Fibroblast of lung (primary cell): ENCODE data around the gene ACVR2B. TPM values are rescaled to one million over a fixed set of nuclear protein-coding genes. Genes with fewer than 3 reads are reported as not detected.

ENCODE experiments used
- DNase-seq, 2 donors: peaks; one replicate each; pipeline versions ENCODE4 v3.0.0 to v3.0.0-alpha.2; 2010; ENCODE audit warnings: low read depth in 2 of 2
- H2AFZ ChIP-seq: 2 replicates; pipeline ENCODE4 v1.5.1; 2012; ENCODE audit warnings: low read length, control low read depth, inconsistent platforms
- H3K27ac ChIP-seq: 2 replicates; pipeline ENCODE4 v1.5.1; 2011; ENCODE audit warnings: low read length, control low read depth; ENCODE audit not compliant: insufficient read depth
- H3K27me3 ChIP-seq: 2 replicates; pipeline ENCODE4 v1.5.1; 2011; ENCODE audit warnings: mild to moderate bottlenecking, low read length; ENCODE audit not compliant: control insufficient read depth, insufficient read depth
- H3K36me3 ChIP-seq: 2 replicates; pipeline ENCODE4 v1.5.1; 2011; ENCODE audit warnings: low read length; ENCODE audit not compliant: control insufficient read depth, insufficient read depth
- H3K4me1 ChIP-seq: 2 replicates; pipeline ENCODE4 v1.5.1; 2011; ENCODE audit warnings: low read length; ENCODE audit not compliant: control insufficient read depth, insufficient read depth; ENCODE audit errors: extremely low read depth
- H3K4me2 ChIP-seq: 2 replicates; pipeline ENCODE4 v1.5.1; 2011; ENCODE audit warnings: low read length, control low read depth; ENCODE audit not compliant: insufficient read depth; ENCODE audit errors: extremely low read depth
- H3K4me3 ChIP-seq, 4 experiments: fragments of 200-600 bp in 1 of 4; sonication (generic) in 1 of 4; replicated peaks in 1 of 4; 2 replicates each; pipeline ENCODE4 v1.5.1; 2011 to 2016; ENCODE audit warnings: low read length in 4 of 4, low read depth in 3 of 4, mild to moderate bottlenecking in 3 of 4, control low read depth in 2 of 4, inconsistent platforms in 1 of 4, mixed read lengths in 1 of 4; ENCODE audit not compliant: insufficient read depth in 1 of 4; ENCODE audit errors: control extremely low read depth in 1 of 4
- H3K79me2 ChIP-seq: 2 replicates; pipeline ENCODE4 v1.5.1; 2012; ENCODE audit warnings: mild to moderate bottlenecking, low read length, inconsistent platforms; ENCODE audit not compliant: control insufficient read depth, insufficient read depth
- H3K9ac ChIP-seq: 2 replicates; pipeline ENCODE4 v1.5.1; 2011; ENCODE audit warnings: mild to moderate bottlenecking, low read length, control low read depth; ENCODE audit not compliant: insufficient read depth
- H3K9me3 ChIP-seq: 2 replicates; pipeline ENCODE4 v1.5.1; 2012; ENCODE audit warnings: low read depth, low read length; ENCODE audit not compliant: control insufficient read depth, insufficient read depth
- H4K20me1 ChIP-seq: 2 replicates; pipeline ENCODE4 v1.5.1; 2011; ENCODE audit warnings: low read length; ENCODE audit not compliant: control insufficient read depth, insufficient read depth; ENCODE audit errors: extremely low read depth
- CTCF ChIP-seq, 2 donors: IDR thresholded peaks in 1 of 2; conservative IDR thresholded peaks in 1 of 2; 1 replicate in 1 of 2; 2 replicates in 1 of 2; pipeline ENCODE4 v1.5.1; 2011 to 2012; ENCODE audit warnings: low read length in 2 of 2, control low read depth in 1 of 2, inconsistent platforms in 1 of 2, low read depth in 1 of 2, mild to moderate bottlenecking in 1 of 2
- EZH2 ChIP-seq: IDR thresholded peaks from 2 replicates; pipeline ENCODE4 v1.5.1; 2012; ENCODE audit warnings: low read length, control low read depth, mild to moderate bottlenecking; ENCODE audit errors: missing control alignments
- polyA plus RNA-seq, 2 donors: library from polyadenylated mRNA; depleted of rRNA in 1 of 2; stranded (reverse) in 1 of 2; unstranded in 1 of 2; fragments of >200 nt; gene quantifications; 2 replicates each; pipeline ENCODE4 v1.2.1, GENCODE V29; 2011 to 2012; ENCODE audit warnings: missing spikeins in 1 of 2
- total RNA-seq: library from RNA; depleted of rRNA; stranded (reverse); fragments of >200 nt; gene quantifications from 2 replicates; pipeline ENCODE4 v1.2.1, GENCODE V29; 2014

The ACVR2B gene
- total and polyA plus RNA-seq, 2 donors (not counting 1 experiment from before 2014, with no cell fraction given) = 0.60 to 2.6 TPM

GRCh38 chr3:38460377-38461270 is 6.9 kb downstream of the ACVR2B start:
- Histone ChIP-seq H3K79me2 (no peaks in the 10 kb centered on the region), H3K4me1 (peaks cover 4% of the 10 kb centered on the region), H4K20me1 (no peaks in the 10 kb centered on the region), H3K27me3 (no peaks in the 10 kb centered on the region), H3K27ac (no peak overlapping the region), H3K9me3 (no peaks in the 10 kb centered on the region), H2AFZ (no peak overlapping the region), H3K4me3 (no peak overlapping the region), H3K4me2 (no peak overlapping the region), H3K36me3 (no peaks in the 10 kb centered on the region), H3K9ac (no peak overlapping the region)
- DNase-seq = no peak
- no peak for TF ChIP-seq CTCF (conservative IDR thresholded peaks at IDR 0.05 in 1 of 2, IDR thresholded peaks at IDR 0.05 in 1 of 2; ENCODE audit: low read depth in 1 of 2, low read length in 2 of 2)
- TF ChIP-seq EZH2 = no peak

- TF ChIP-seq CTCF (conservative IDR thresholded peaks at IDR 0.05 in 1 of 2, IDR thresholded peaks at IDR 0.05 in 1 of 2; ENCODE audit: low read depth in 1 of 2, low read length in 2 of 2) (no peak), EZH2 (no peak)
- Histone ChIP-seq H3K9me3 (no peaks in the 10 kb centered on the region), H3K79me2 (no peaks in the 10 kb centered on the region)
Measured at GRCh38 chr3:38465588-38466154, 12.0 kb downstream of the ACVR2B start.

GRCh38 chr3:38468765-38469164 is 15.1 kb downstream of the ACVR2B start:
- Histone ChIP-seq H3K79me2 (no peaks in the 10 kb centered on the region), H3K4me1 (no peaks in the 10 kb centered on the region), H3K4me3 (no peak overlapping the region), H2AFZ (no peak overlapping the region), H3K27ac (no peak overlapping the region), H3K27me3 (no peaks in the 10 kb centered on the region), H4K20me1 (no peaks in the 10 kb centered on the region), H3K4me2 (no peak overlapping the region), H3K9me3 (no peaks in the 10 kb centered on the region), H3K36me3 (no peaks in the 10 kb centered on the region), H3K9ac (no peak overlapping the region)
- DNase-seq = no peak
- TF ChIP-seq EZH2 (no peak), CTCF (conservative IDR thresholded peaks at IDR 0.05 in 1 of 2, IDR thresholded peaks at IDR 0.05 in 1 of 2; ENCODE audit: low read depth in 1 of 2, low read length in 2 of 2) (no peak)

More at GRCh38 chr3:38465588-38466154, 12.0 kb downstream of the ACVR2B start:
- Histone ChIP-seq H3K9ac (no peak overlapping the region), H3K27ac (no peak overlapping the region), H3K4me3 (no peak overlapping the region), H3K27me3 (no peaks in the 10 kb centered on the region), H3K4me2 (no peak overlapping the region), H4K20me1 (no peaks in the 10 kb centered on the region), H3K36me3 (no peaks in the 10 kb centered on the region), H3K4me1 (no peaks in the 10 kb centered on the region), H2AFZ (no peak overlapping the region)
- no peak for DNase-seq
